Measurements from ENCODE around the gene DNAJC8.
A peak's percentile ranks its signal among the peaks of the same experiment; 100 is the strongest.

The DNAJC8 gene

DNA sequence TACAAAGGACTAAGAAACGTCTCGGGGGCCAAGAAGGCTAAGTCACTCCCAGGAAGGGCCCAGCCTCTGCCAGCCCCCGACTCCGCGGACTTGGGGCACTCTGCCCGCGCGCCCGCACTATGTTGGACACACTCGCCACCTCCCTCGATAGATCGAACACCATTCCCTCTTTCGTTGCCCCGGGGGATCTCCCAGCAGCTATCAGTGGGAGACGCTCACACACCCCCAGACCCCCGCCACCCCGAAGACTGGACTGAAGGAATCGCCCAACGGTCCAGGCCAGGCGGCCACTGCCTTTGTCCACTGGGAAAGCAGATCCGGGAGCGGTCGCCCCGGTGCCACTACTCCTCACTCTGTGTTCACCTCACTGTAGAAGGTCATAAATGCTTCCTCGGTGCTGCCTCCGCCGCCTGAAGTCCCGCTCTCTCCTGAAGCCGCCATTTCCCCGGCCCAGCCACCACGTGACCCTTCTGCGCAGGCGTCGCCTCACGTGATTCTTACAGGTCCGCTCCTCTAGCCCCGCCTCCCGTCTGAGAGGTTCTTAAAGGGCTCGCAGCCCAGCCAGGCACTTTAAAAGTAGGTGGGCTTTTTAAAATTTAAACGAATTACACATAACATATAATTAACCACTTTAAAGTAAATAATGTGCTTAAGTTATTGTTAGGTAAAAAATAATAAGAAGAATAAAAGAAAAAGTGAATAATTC lies at the start of gene DNAJC8:
TSS of gene DNAJC8 (minus strand) at position 472 of the 706 bp plus-strand sequence. CDS start at position 441, 31 bp downstream.
- DNase-seq, result peak; percentile 93

- no peak for DNase-seq
Measured at GRCh38 chr1:28281608-28282425, 49.0 kb upstream of the DNAJC8 start.

- no peak for DNase-seq
Measured at GRCh38 chr1:28280977-28281381, 48.1 kb upstream of the DNAJC8 start.

DNA sequence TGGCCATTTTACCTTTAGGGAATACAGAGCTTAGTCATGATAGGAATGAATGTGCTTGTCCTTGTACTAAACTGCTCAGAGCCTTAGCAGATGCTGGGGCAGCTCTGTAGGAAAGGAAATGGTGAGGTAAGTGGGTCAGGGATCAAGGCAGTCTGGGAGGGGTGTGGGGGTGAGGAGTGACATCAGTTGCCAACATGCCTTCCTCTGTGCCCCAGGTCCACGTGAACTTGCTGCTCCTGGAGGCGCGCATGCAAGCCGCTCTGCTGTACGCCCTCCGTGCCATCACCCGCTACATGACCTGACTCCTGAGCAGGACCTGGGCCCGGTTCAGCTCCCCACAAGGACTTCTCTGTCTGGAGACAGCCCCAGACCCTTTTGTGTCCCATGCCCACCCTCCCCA lies 47.7 kb upstream of the DNAJC8 start:
- DNase-seq, result no peak

DNA sequence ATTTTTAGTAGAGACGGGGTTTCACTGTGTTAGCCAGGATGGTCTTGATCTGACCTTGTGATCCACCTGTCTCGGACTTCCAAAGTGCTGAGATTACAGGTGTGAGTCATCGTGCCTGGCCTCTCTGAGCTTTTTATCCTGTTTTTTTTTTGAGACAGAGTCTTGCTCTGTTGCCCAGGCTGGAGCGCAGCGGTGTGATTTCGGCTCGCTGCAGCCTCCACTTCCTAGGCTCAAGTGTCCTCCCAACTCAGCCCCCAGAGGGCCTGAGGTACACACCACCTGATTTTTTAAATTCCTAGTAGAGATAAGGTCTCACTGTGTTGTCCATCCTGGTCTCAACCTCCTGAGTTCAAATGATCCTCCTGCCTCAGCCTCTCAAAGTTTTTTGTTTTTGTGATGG lies 46.9 kb upstream of the DNAJC8 start:
- DNase-seq, result no peak

GRCh38 chr1:28278763-28279162 lies 45.9 kb upstream of the DNAJC8 start:
- DNase-seq, result no peak

DNA sequence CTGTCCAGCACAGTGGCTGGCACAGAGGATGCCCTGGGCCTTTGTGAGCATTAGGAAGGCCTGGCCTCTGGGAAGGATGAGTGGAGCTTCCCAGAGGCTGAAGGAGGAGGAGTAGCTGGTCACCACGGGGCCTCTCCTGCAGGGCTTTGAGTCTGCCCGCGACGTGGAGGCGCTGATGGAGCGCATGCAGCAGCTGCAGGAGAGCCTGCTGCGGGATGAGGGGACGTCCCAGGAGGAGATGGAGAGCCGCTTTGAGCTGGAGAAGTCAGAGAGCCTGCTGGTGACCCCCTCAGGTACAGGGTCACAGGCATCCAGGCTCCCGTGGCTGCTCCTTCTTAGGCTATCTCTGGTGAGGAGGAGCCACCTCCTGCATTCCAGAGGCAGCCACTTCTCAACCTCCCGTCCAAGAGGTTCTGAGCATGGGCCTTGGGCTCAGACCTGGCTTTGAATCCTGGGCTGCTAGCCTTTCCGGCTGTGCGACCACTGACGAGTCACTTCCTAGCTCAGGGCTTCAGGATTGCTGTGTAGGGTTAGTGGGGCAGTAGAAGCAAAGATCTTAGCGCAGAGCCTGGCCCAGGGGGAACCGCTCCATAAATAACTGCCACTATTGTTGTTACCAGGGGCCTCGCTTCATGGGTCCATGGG lies 40.5 kb upstream of the DNAJC8 start:
- DNase-seq, result no peak

DNA sequence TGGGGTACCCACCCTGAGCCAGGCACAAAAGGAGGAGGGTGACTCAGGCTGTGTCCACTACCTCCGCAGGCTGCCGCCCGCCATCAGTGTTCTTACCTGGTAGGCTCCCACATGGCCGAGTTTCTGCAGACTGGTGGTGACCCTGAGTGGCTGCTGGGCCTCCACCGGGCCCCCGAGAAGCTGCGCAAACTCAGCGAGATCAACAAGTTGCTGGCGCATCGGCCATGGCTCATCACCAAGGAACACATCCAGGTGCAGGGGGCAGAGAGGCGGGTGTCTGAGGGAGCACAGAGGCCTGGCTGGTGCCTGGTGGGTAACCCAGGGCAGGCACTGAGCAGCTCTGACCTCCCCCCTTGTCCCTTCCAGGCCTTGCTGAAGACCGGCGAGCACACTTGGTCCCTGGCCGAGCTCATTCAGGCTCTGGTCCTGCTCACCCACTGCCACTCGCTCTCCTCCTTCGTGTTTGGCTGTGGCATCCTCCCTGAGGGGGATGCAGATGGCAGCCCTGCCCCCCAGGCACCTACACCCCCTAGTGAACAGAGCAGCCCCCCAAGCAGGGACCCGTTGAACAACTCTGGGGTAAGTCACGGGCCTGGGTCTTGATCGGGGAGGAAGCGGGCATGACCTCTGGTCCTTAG lies 39.5 kb upstream of the DNAJC8 start:
- no peak for DNase-seq

DNA sequence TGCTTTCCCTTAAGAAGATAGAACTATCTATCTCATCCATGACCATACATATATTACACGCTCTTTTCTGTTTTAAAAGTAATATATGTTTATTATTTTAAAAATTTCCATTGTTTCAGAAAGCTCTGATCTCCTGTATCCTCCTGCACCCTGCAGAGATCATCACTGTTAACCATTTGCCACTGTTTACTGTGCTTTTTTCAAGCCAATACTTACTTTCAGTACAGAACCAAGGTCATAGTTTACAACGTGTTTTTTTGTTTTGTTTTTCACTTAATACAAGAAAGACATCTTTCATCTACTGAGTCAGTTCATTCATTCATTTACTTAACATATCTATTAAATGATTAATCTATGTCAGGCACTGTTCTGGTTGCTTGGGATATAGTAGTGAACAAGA lies 36.7 kb upstream of the DNAJC8 start:
- no peak for DNase-seq

DNA sequence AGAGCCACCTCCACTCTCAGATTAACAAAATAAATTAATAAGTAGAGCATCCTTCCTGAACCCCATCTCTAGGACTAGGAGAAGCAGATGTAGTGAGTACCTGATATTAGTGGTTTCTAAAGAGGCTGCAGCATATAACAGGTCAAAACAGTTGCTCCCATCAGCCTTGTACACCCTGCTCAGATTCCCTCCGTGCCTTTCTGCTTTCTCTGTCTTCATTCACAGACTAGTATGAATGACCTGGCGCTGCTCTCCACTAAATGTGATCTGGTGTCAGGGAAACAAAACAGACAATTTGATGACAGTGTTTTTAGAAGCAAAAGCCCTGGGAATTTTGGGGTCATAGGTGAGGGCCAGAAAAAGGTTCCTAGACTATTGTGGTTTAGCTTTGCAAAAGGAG lies 34.8 kb upstream of the DNAJC8 start:
- no peak for DNase-seq

GRCh38 chr1:28266920-28267322 lies 34.1 kb upstream of the DNAJC8 start:
- no peak for DNase-seq

- DNase-seq, result no peak
Measured at GRCh38 chr1:28265577-28265976, 32.7 kb upstream of the DNAJC8 start.

DNA sequence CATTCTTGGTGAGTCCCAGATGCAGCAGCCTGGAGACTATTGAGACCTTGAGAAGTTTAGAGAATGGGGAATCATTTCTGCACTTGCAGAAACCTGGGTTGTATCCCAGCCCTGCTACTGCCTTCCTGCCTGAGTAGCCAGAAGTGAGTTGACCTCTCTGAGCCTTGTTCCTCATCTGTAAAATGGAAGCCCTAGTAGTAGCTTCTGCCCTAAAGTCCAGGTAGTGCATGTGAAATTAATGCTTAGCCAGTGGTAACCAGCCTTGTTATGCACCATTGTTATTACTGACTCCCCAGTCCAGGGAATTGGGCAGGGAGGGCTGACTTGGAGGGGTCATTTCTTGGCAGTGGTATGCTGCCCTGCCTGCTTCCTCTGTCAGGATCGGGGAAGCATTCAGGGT lies 32.1 kb upstream of the DNAJC8 start:
- DNase-seq, result no peak

DNA sequence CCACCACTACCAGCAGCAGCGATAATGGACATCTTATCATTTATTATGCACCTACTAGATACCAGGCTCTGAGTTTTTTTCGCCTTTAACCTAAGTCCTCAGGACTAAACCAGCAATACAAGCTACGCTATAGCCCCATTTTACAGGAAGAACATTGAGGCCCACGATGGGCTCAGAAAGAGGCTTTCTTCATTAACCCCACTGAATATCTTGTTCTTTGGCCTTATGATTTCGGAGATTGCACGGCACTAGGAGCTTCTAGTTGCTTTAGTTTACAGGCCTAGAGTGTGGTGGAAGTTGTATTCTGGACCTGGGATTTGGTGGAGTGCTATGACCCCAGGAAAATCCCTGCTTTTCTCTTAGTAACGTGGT lies 28.0 kb upstream of the DNAJC8 start:
- DNase-seq, result no peak

GRCh38 chr1:28259934-28260802 lies 27.3 kb upstream of the DNAJC8 start:
- peak; percentile 14 to 23 for DNase-seq

DNA sequence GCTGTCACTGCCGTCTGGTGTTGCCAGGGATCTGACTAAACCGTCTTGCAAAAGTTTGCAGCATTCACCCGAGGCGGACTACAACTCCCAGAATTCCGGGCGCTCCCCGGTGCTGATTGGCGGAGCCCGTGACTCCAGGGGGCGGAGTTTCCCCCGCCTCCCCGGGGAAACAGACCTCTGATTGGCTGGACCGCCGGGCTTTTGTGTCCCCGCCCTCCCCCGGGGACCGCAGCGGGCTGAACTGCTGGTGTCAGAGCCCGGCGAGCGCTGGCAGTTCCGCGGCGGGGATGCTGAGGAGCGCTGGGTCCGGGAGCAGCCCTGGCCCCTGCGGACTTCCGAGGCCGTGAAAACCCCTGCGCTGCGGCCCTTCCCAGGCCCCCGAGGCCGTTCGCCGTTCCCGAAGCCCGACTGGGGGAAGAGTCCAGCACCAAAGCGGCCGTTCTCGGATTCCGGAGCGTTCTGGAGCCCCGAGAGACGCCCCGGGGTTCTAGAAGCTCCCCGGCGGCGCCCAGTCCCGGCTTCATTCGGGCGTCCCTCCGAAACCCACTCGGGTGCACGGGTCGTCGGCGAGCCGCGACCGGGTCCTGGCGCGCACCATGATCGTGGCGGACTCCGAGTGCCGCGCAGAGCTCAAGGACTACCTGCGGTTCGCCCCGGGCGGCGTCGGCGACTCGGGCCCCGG lies 26.6 kb upstream of the DNAJC8 start, which contains the start of gene SESN2:
TSS of gene SESN2 (plus strand) at position 267 of the 682 bp plus-strand sequence. CDS start at position 597, 330 bp downstream.
- DNase-seq, result peak; percentile 98 to 99

DNA sequence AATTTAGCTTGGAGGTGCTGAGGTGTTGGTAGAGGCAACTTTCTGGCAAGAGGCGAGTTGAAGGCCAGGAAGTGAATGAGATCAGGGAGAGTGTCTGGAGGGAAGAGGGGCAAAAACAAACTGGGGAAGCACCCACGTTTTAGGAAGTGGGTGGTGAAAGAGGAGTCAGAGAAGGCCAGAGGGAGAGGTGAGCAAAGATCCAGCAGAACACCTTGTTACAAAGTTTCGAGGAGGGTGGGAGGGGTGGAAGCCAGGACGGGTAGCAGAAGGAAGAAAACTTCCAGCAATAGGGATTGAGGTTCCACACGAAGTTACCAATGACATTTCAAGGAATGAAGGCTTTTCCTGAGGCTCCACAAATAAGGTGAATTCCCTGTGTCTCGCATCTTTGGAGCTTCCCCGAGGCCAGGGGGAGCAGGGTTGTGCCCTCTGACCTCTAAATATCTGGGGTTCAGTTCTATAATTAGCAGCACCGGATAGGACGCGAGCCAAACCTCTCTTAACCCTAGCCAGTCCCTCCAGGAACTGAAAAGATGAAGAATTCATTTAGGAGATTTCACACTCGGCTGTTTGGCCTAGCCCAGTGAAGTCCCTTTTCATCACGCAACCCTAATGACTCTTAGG lies 25.9 kb upstream of the DNAJC8 start:
- DNase-seq, result no peak

GRCh38 chr1:28257736-28258135 lies 24.9 kb upstream of the DNAJC8 start:
- DNase-seq, result no peak

DNA sequence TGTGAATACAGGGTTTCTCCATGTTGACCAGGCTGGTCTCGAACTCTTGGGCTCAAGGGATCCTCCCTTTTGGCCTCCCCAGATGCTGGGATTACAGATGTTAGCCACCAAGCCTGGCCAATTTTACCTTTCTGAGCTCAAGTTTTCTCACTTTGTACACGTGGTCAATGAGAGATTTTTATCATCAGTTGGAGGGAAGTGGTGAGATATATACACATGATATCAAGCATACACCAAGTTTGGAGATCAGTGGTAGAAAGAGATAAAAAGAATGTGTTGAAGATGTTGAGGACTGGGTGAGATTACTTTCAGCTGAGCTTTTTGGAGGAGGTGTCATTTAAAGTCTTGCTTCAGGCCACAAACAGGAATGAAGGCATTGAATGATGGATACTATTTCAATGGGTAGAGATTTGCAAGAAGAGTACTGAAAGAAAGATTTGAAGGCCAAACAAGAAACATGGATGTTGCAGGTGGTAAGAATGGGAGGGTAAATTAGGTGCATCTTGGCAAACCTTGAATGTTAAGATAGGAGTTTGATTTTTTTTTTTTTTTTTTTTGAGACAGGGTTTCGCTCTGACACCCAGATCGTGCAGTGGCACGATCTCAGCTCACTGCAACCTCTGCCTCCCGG lies 23.5 kb upstream of the DNAJC8 start:
- peak in 1 of 2 donors; percentile 73 for DNase-seq

- DNase-seq, result no peak
Measured at GRCh38 chr1:28249866-28250295, 17.1 kb upstream of the DNAJC8 start.
